ENCODE measurements around the gene HSPB7.
A peak's percentile ranks its signal among the peaks of the same experiment; 100 is the strongest.
"Not testable (repeated sequence)": the region's sequence is repeated elsewhere in the genome, so short reads cannot be mapped to it uniquely, and the experiment has no call there.

HSPB7 gene

DNA sequence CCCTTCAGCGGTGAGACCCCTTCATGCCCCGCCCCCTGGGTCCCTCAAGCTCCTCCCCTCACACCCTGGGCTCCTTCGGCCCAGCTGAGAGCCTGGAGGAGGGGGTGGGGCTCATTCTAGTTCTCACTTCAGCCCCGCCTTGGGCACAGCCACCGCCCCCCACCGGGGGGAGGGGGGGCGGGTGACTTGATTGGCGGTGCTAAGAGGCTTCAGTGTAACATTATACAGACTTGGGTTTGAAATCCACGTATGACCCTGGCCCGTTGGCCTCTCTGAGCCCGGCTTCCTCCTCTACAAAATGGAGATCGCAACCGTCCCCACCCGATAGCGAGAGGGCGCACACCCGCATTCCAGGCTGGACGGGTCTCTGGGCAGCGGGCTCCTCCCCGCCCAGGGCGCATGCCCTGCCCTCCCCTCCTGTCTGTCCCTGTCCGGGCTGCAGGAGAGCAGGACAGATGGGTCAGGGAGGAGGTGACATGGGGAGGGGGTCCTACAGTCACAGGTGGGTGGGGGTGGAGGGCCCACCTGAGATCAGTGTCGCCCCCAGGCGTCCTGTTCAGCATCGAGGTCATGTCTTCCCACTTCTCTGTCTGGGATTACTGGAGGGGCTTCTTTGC is 30.8 kb upstream of the HSPB7 start:
- peak; percentile 16 for DNase-seq

DNA sequence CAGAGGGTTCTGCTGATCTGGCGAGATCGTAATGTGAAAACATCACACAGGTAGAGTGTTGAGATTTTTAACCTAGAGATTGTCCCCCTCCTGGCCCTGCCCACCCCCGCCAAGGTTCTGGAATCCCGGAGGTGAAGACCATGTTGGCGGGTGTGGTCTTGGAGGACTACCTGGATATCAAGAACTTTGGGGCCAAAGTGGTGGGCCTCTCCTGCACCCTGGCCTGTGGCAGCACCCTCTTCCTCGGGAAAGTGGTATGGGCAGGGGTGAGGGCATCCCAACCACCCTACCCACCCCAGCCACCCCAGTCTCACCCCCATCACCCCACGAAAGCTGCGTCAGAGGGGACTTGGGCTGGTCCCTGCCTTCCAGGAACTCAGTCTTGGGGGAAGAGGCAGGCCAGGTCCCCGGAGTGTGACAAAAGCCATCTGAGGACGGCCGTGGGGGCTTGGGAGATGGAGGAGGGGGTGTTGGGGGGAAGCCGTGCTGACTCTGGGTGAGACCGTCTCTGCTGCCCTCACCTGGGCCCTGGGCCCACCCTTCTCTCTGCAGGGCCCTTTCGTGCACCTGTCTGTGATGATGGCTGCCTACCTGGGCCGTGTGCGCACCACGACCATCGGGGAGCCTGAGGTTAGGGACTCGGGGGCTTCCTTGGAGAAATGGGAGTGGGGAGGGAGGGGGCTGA is 30.1 kb upstream of the HSPB7 start:
- DNase-seq: no peak

DNA sequence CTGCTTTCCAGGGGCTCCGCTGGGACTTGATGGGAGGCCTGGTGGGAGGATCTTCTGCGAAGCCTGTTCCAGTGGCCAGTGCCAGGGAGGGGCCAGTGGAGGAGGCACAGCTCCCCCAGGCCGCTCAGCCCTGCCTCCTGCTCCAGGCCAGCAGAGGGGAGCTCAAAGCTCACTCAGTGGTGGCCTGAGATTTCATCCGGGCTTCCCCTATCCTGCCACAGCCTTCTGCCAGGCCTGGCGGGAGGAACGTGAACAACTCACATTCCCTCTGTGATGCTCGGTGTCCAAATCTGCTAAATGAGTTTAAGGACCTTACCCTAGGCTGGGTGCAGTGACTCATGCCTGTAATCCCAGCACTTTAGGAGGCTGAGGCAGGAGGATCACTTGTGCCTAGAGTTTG is 29.0 kb upstream of the HSPB7 start:
- no peak for DNase-seq

DNA sequence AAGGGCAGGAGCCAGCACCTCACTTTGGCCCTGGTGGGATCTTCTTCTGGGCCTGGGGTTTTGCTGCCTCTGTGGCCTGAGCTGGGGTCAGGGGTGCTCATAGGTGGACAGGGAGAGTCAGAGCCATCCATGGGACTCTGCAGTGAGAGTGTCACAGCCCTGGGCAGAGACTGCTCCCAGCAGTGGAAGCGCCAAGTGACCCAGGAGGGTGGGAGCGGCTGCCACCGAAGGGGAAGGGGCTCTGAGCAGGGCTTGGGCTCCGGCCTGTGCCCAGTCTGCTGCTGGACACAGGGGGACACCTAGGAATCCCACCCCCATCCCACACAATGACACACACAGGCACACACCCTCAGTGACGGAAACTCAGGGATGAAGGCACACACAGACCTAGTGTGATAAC is 26.1 kb upstream of the HSPB7 start:
- DNase-seq: no peak

DNA sequence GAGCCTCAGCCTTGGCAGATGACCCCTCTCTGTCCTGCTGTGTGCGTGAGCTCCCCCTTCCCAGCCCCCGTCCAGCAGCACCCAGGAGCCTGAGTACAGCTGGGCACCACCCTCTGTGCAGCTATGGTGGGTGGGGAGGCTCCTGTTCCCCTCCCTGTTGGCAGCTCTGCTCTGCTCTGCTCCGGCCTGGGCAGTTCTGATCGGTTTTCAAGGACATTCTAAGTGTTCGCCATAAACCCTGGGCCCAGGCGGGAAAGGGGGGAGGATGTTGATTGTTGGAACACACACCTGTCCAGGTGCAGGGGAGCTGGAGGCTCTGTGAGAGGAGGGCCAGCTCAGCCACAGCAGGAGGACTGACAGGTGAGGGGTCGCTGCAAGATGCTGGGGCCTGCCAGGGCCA is 25.7 kb upstream of the HSPB7 start, which contains the start of gene CLCNKB:
Gene CLCNKB (plus strand): TSS at position 262 of the 400 bp plus-strand sequence. CDS start 711 bp downstream, outside the sequence.
- DNase-seq: no peak

DNA sequence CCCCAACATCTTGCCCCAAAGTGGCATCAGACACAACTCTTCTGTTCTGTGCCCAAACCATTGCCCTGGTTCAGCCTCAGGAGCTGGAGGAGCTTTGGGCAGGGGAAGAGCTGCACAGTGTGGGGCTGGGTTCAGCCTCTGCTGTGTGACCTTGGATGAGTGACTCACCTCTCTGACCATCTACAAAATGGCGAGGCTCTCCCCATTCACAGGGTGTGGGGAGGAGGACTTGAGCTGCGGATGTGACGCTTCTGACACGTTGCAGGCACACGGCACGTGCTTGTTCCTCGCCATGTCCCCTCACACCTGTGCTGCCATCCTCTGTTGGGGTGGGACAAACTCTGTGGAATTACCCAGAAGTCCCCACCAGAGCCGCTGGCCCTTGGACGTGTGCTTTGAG is 24.8 kb upstream of the HSPB7 start:
- DNase-seq: not testable (repeated sequence)

DNA sequence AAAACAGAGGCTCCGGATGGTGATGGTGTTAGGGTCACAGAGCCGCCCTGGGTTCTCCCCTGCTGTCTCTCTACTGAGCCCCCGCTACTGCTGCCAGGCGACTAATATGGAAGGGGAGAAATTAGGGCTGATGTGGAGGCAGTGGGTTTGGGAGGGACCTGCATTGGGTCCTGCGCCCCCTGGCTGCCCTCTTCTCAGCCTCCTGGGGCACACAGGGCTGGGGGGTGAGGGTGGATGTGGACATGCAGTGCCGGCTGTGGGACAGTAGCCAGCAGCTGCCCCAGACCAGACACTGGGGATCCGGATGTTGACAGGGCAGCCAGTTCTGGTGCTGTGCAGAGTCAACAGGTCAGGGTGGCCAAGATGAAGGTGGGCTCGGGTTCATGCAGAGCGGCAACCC is 24.3 kb upstream of the HSPB7 start:
- no peak for DNase-seq

DNA sequence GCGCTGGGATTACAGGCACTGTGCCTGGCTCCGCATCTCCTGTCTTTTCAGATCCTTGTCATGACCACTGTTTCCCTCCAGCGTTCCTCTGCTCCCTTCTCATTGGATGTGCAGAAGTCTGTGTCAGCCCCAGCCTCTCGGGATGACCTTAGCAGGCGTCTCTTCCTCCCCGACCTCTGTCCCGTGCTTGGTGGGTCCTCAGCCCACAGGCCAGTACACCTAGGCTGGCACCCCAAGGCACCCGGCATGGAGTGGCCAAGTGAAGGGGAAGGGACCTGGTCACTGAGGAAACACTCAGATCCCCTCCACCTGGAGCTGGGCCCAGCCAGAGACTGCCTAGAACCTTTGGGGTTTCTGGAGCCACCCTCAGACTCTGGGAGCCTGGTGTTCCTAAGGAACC is 23.4 kb upstream of the HSPB7 start:
- no peak for DNase-seq

DNA sequence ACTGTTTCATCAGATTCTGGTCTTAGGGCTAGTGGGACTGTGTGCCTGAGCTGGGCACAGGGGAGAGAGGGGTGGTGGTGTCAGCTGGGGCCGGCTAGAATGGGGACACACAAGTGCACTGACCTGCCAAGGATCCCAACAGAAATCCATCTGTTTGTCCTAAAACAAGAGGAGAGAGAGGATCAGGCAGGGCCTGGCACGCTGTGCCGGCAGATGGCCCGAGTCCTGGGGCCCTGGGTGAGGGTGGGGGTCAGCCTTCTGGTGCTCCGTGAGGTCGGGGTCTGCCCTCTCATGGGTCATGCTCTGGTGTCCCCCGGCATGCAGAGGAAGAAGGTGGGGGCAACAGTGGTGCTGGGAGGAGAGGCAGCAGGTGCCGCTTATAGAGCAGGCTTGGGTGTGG is 22.0 kb upstream of the HSPB7 start:
- not testable (repeated sequence) for DNase-seq

DNA sequence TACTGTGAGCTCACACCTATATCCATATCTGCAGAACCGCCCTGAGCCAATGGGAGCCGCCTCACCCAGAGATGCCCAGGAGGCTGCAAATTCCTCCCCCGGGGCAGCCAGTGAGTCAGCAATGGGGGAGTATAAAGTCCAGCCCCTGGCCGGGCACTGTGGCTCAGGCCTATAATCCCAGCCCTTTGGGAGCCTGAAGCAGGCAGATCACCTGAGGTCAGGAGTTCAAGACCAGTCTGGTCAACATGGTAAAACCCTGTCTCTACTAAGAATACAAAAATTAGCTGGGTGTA is 20.7 kb upstream of the HSPB7 start:
- DNase-seq: no peak

DNA sequence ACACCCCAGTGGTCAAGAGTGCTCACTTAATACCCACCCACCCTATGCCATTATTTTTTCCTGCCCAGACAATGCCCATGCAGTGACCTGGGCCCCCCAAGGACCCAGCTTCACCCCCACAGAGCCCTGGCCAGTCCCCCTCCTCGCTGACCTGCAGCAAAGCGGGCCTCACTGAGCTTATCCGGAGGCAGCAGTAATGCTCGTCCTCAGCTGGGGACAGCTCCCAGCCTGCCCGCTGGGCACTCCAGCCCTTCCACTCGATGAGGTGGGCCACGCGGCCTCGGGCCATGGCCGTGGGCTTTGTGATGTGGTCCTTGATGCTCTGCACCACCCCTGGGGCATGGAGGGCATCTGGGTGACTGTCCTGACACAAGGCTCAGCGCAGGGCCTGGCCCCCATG is 18.6 kb upstream of the HSPB7 start:
- not testable (repeated sequence) for DNase-seq

DNA sequence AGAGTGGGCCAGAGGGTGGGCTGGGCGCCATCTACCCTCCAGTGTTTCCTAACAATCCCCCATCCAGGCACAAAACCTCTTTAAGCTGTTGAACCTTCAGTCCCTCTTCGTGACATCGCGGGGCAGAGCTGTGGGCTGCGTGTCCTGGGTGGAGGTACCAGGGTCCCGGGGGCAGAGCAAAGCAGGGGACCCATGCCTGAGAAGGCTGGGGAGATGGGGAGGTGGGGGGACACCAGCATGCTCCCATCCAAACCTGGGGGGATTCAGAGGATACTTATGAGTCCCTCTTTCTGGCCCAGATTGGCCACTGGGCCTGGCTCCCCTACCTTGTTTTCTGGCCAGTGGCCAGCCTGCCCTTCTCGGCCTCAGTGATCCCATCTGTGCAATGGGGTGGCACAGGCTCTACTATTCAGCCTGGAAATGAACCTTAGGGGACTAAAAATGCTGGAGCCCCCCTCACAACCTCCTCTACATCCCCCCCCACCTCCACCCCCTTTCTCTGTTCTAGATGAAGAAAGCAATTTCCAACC is 15.3 kb upstream of the HSPB7 start:
- DNase-seq: not testable (repeated sequence)

DNA sequence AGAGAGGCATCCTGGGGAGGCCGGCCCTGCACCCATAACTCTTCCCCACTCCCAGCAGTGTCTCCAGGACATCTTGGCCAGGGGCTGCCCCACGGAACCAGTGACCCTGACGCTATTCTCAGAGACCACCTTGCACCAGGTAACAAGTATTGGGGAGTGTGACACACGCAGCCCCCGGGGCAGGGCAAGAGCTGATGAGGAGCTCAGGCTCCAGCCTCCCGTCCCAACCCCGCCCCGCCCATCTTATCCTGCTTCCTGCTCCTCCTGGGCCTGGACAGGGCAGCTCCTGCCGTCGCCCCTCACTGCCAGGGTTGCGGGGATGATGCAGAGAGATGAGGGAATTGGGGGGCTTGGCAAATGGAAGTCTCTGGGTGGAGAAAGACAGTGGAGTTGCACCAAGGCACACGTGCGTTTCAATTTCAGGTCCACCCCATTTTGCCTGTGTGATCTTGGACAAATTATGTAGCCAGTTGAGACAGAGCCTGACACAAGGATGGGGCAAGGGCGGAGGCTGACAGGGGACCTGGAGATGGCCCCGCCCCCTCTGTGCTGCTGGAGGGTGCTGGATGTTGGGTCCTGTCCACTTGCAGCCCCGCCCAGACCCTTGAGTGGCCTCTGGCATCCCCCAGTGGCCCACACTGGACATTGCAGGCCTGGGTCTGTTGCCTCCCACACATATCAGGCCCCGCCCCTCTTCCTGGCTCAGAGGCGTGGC is 14.7 kb upstream of the HSPB7 start:
- peak; percentile 86 for DNase-seq

DNA sequence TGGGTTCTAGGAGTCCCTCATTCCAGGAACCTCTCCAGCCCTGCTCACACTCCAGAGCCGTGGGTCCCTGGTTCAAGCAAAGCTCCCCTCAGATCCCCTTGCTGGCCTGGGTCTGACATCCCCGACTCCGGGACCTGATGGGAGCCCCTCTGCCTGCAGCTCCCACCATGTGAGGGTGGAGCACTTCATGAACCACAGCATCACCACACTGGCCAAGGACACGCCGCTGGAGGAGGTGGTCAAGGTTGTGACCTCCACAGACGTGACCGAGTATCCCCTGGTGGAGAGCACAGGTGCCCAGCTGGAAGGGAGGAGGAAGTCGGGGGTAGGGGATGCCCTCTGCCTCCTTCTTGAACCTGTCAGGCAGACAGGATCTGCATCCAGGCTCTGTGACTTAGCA is 13.7 kb upstream of the HSPB7 start:
- no peak for DNase-seq

DNA sequence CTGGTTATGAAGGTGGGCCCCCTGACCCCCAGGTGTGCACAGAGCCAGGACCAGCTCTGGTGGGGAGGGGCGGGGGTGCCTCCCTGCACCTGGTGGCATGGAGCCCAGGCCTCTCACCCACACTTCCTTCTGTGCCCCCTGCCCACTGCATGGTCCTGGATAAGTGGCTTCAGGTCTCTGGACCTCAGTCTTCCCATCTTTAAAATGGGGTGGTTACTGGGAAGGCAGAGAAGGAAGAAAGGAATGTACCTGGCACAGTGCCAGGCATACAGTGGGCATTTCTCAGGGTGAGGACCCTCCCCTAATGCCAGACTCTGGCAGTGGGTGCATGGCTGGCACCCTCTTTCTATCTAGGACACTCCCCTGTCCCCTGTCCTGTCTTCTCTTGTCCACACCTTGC is 11.4 kb upstream of the HSPB7 start:
- DNase-seq: no peak

DNA sequence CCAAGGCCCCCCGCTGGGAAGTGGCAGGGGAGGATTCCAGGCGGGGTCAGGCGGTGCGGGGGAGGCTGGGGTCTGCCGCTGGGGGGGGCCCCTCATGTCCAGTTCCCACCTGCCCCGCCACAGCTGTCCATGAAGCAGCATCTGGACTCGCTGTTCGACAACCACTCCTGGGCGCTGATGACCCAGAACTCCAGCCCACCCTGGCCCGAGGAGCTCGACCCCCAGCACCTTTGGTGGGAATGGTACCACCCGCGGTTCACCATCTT is 11.1 kb upstream of the HSPB7 start:
- not testable (repeated sequence) for DNase-seq

DNA sequence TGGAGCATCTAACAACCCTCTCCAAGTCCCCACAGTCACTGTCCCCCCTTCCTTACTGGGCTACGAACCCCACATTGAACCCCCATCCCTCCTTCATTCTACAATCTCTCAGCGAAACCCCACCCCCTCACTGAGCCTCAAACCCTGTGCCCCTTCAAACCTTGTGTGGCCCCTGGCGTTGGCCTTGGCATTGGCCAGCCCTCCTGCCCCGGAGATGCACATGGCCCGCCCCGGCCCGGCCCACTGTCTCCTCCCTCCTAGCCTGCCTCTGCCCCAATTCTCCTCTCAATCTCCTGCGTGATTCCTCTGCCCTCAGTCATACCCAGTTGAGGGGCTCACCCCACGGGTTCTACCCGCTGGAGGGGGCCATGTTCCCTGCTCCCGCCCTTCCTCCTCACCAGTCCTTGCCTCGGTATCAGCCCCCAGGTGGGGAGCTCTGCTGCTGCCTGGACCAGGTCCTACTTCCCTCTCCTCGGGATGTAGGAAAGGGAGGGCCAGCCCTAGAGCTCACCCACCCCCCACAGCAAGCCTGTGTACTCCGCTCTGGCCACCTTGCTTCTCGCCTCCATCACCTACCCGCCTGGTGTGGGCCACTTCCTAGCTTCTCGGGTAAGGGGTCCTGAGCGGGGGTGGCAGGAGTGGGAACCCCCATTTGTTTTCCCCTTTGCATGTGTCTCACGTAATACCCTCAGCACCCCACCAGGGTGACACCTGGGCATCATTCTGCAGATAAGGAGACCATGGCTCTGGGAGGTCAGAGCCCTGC is 10.6 kb upstream of the HSPB7 start:
- no peak for DNase-seq

DNA sequence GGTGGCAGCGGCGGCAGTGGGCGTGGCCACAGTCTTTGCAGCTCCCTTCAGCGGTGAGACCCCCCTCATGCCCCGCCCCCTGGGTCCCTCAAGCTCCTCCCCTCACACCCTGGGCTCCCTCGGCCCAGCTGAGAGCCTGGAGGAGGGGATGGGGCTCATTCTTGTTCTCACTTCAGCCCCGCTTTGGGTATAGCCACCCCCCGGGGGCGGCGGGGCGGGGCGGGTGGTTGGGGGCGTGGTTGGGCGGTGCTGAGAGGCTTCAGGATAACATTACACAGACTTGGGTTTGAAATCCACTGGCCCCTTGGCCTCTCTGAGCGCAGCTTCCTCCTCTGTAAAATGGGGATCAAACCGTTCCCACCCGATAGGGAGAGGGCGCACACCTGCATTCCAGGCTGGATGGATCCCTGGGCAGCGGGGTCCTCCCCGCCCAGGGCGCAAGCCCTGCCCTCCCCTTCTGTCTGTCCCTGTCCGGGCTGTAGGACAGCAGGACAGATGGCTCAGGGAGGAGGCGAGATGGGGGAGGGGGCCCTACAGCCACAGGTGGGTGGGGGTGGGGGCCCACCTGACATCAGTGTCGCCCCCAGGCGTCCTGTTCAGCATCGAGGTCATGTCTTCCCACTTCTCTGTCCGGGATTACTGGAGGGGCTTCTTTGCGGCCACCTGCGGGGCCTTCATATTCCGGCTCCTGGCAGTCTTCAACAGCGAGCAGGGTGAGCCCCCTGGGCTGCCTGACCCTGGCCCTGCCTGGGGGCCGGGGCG is 9.1 kb upstream of the HSPB7 start:
- DNase-seq: no peak

DNA sequence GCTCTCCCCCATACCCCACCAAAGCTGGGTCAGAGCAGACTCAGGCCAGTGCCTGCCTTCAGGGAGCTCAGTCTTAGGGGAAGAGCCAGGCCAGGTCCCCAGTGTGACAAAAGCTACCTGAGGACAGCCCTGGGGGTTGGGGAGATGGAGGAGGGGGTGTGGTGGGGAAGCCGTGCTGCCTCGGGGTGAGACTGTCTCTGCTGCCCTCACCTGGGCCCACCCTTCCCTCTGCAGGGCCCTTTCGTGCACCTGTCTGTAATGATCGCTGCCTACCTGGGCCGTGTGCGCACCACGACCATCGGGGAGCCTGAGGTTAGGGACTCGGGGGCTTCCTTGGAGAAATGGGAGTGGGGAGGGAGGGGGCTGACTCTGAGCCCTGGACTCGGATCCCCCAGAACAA is 8.5 kb upstream of the HSPB7 start:
- not testable (repeated sequence) for DNase-seq

DNA sequence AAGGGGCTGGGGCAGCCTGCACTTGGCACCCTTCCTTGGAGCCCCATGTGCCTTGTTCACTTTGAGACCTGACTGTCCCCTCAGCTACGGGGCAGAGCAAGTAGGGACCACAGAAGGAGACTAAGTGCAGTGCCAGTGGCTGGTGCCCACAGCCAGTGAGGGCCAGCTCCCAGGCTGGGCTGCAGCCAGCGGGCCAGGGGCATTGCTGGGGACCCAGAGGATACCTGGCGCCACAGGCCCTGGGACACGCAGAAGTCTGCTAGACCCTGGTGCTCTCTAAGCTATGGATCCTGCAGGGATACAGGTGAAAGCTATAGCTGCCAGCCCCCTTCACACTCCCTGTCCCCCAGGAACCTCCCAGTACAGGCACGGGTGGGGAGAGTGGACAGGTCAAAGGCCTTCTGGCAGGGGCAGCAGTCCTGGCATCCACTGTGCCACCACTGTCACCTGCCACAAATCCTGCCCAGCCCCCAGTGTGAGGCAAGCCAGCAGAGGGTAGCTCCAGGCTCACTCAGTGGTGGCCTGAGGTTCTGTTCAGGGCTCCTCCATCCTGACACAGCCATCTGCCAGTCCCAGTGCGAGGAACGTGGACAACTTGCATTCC is 5.3 kb upstream of the HSPB7 start:
- DNase-seq: no peak

DNA sequence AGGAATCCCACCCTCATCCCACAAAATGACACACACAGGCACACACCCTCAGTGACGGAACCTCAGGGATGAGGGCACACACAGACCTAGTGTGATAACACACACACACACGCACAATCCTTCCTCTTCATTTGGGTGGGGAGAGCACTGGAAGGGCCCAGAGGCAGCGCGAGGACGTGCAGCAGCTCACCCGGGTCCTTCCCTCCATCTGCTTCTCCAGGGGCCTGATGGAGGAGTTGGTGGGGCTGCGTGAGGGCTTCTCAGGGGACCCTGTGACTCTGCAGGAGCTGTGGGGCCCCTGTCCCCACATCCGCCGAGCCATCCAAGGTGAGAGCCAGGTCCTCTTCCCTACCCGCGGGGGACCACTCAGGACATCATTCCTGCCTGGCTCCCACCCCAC is 4.5 kb upstream of the HSPB7 start:
- DNase-seq: no peak

DNA sequence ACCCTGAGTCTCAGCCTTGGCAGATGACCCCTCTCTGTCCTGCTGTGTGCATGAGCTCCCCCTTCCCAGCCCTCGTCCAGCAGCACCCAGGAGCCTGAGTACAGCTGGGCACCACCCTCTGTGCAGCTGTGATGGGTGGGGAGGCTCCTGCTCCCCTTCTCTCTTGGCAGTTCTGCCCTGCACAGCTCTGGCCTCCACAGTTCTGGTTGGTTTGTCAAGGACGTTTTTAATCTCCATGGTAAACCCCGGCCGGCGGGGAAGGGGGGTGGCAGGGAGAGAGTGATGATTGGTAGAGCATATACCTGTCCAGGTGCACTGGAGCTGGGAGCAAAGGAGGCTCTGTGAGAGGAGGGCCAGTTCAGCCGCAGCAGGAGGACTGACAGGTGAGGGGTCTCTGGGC is 3.8 kb upstream of the HSPB7 start, which contains the start of gene CLCNKA:
Gene CLCNKA (plus strand): TSS at position 356 of the 400 bp plus-strand sequence. CDS start 584 bp downstream, outside the sequence.
- no peak for DNase-seq

Data from NCI-H1092 (cell line).